ENCODE results near the gene KIAA1671.

KIAA1671 gene

DNA sequence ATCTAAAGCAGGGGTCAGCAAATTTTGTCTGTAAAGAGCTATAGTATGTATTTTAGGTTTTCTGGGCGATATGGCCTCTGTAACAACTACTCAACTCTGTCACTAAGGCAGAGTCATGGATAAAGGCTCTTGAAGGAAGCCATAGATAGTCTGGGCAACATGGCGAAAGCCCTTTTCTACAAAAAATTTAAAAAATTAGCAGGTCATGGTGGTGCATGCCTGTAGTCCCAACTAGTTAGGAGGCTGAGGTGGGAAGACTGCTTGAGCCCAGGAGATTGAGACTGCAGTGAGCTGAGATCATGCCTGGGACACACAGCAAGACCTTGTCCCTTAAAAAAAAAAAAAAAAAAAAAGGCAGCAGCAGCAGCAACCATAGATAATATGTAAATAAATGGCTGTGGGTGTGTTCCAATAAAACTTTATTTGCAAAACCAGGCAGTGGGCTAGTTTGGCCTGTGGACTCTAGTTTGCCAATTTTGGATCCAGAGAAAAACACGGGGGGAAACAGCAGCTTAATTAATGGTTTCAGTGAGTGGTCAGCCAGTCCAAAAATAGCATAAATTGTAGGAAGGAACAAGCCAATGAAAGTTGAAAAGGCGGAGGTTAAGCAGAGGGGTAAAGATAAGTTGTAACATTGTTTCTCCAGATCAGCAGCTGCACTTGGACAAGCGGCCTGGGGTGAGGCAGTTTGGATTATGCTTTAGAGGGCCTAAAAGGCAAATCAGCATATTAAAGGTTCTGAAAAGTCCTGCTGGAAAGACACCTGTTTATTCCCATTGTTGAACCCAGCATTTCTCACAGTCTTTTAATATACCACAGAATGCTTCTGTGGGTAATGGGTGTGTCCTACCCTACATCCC lies 62.6 kb downstream of the KIAA1671 start:
- DNase-seq (ENCODE audit: low read depth): no peak

DNA sequence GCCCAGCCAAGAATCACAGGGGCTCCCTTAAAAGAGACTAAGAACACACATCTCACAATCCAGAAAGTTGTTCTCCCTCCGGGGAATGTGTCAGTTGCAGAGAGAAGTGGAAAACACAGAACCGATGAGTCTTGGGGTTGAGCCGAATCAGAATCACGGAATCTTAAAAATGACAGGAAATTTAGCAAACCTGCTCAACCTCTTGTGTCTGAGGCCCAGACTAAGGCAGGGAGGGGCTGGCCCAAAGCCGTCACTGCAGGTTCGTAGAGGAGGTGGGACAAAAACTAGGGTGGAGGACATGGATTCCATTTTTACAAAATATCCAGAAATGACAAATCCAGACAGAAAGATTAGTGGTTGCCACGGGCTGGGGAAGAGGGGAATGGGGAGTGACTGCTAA lies 63.8 kb downstream of the KIAA1671 start:
- DNase-seq (ENCODE audit: low read depth): no peak

DNA sequence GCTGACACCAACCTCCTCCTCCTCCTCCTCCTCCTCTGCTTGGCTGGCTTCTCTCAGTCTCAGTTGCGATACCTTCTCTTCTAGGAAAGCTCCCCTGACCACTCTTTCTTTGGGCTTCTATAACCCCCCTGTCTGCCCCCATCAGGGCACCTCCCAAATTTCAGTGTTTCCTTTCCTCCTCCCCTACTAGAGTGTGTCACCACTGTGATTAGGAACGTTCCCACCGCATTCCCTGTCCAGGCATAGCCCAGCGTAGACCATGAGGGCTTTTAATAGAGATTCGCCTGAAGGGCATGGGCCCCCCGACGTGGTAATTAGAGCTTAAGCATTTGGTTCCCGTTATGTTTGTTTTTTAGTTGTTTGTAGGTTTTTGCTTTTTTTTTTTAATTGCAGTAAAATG lies 65.5 kb downstream of the KIAA1671 start:
- no peak for DNase-seq (ENCODE audit: low read depth)

DNA sequence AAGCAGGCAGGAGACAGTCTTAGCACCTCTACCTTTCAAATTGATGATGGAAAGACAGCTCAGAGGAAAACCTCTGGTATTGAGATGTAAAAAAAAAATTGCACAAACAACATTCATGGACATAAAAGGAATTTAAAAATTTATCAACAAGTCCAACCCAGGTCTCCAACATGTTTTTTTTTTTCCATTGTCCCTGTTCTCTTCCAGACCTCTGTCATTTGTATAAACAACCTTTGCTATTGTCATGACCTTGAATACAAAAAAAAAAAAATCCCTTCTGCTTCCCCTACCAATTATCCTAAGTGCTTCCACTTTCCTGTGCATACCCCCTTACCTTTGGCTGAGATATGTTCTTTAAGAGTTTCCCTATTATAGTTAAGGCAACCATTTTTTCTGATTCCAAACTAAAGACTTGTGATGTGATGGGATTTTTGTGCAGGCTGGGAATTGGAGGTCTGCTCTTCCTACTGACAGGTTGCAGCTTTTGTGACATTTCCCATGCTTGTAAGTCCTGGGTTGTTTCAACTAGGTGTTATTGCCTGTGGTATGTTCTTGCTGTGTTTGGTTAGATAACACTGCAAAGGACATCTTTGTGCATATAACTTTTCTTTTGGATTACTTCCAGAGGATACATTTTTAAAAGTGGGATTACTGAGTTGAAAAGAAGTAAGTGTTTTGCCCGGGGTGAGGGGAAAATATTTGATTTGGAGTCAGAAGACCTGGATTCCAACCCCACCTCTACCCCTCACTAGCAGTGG lies 67.1 kb downstream of the KIAA1671 start:
- DNase-seq (ENCODE audit: low read depth): no peak

DNA sequence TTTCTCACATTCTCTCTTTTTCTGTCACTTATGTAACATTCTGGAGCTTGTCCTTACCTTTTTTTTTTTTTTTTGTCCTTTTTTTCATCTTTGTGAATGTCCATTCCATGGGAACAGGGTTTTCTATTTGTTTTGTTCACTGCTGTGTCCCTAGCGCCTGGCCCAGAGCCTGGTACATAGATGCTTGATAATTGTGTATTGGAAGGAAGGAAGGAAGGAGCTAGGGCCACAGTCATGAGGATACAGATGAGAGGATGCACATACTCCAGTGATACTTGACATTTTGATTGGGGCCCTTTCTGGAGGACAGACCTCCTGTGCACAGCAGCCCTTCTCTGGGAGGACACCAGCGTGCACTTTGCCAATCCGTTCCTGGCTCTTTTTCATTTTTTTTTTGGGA lies 68.9 kb downstream of the KIAA1671 start:
- DNase-seq (ENCODE audit: low read depth): no peak

DNA sequence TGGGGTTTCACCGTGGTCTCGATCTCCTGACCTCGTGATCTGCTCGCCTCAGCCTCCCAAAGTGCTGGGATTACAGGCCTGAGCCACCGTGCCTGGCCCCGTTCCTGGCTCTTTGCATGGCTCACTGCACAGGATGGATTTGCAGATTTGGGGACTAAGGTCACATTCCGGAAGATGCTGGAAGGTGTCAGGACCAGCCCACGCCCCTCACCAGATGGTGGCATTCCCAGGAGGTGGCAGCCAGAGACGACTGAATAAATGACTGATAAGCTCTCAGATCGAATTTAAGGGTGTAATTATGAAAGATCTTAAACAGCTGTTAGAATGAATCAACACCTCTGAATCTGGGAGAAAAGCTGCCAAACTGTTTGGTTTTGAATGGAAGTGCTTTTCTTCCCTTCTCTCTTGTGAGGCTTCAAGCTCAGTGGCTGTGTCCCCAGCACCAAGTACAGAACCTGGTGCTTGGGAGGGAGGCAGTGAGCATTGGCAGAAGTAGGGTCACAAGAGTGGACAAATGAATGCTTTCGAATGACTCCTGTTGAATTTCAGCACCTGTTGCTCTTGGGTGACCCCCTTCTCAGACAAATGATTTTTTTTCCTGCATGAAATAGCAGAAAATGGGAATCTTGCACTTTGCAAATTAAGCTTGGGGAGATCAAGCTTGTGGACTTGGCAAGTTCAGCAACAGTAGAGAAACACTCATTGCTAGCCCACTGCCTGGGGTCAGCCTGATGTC lies 69.6 kb downstream of the KIAA1671 start:
- no peak for DNase-seq (ENCODE audit: low read depth)

DNA sequence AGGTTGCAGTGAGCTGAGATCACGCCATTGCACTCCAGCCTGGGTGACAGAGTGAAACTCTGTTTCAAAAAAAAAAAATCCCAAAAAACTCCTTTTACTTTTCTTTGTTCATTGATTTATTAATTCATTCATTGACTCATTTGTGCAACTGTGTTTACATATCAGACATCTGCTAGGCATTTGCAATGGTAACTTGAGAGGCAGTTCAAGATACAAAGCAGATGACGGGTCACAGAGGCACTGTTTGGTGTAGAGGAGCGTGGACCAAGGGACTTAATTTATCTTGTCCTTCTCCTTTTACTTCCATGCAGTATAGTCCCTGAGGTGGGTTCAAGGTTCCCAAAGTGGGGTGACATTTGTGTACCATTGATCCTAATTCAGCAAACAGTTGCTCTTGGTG lies 71.4 kb downstream of the KIAA1671 start:
- DNase-seq (ENCODE audit: low read depth): no peak

DNA sequence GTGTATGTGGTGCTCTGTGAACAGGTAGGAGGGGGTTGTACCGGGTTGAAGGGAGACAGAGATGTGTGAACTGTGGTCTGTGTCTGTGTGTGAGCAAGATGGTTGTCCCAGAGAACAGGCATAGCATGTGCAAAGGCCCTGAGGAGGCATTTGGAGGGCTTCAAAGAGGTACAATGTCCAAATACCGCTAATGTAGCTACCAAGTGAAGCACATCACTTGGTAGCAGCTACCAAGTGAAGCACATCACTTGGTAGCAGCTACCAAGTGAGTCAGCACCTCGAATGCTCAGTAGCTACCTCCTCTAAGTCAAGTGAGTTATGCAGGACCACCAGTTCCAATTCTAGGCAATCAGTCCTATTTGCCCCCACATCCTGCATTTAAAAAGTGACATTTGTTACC lies 72.4 kb downstream of the KIAA1671 start:
- DNase-seq (ENCODE audit: low read depth): no peak

DNA sequence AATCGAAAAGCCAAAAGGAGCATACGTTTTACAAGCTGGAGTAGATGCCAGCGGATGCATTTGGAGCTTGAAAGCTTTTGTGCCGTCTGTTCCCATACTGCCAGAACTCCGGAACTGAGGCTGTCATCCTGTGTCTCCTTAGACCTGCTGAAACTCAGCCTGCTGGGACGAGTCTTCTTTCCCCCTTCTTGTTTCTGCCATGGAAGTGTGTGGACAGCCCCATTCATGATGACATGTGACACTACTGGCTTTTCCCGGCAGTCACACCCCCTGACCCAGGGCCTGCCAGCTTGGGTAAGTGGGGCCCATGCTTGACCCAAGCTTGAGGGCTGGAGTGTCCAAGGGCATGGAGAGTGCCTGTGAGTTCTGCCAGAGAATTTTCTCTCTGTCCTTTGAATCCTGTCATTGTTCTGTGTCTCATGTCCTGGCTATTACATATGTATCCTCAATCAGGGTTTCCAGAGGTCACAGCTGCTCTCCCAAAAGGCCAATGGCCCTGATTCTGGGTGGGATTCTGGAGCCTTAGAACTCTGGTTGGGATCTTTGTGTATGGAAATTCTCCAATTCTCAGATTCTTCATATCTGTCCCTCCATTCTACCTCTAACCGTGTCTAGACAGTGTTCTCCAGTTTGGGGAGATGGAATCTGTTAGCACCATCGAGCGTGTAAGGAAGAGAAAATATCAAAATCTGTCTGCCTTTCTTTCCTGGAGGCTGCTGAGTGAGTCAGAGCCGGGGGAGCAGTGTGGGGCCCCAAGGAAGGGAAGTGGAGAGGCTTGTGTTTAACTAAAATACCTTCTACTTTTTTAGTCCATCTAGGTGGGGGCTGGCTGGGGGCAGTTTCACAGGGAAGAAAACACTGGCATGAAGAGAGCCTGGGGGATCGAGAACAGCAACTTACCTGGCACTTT lies 73.2 kb downstream of the KIAA1671 start:
- DNase-seq (ENCODE audit: low read depth): no peak

DNA sequence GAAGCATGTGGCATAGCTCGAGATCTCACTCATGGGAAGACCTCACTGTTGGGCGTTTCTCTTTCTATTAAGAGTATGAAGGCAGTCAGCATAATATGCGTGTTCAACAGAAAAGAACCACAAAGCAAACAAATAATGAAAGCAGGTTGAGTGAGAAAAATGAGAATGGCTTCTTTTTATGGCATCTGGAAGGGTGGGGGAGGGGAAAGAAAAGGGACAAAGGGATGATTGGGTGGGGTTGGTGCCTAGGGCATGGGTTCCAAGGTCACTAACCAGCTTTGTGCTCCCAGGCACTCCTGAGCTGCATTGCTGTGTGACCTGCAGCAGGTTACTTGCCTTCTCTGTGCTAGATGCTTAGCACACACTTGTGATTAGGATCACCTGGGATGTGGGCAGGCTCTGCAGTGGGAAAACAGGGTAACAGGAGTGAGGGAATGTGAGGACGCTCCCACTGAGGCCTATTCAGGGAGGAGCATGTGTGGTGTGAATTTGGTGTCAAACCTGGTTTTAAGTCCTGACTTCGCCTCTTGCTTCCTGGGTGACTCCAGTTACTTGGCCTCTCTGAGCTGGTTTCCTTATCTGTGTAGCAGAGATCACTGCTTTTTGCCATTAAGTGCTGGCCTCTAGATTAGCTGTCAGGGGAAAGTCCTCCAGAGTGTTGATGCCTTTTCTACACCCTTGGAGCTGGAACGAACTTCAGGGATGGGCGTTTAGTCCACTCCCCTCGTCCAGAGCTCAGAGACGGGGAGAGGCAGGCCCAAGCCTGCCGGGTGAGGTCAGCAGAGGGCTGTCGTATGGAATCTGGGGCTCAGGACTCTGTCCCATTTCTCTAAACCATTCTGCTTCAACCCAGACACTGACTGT lies 74.8 kb downstream of the KIAA1671 start:
- DNase-seq (ENCODE audit: low read depth): no peak

DNA sequence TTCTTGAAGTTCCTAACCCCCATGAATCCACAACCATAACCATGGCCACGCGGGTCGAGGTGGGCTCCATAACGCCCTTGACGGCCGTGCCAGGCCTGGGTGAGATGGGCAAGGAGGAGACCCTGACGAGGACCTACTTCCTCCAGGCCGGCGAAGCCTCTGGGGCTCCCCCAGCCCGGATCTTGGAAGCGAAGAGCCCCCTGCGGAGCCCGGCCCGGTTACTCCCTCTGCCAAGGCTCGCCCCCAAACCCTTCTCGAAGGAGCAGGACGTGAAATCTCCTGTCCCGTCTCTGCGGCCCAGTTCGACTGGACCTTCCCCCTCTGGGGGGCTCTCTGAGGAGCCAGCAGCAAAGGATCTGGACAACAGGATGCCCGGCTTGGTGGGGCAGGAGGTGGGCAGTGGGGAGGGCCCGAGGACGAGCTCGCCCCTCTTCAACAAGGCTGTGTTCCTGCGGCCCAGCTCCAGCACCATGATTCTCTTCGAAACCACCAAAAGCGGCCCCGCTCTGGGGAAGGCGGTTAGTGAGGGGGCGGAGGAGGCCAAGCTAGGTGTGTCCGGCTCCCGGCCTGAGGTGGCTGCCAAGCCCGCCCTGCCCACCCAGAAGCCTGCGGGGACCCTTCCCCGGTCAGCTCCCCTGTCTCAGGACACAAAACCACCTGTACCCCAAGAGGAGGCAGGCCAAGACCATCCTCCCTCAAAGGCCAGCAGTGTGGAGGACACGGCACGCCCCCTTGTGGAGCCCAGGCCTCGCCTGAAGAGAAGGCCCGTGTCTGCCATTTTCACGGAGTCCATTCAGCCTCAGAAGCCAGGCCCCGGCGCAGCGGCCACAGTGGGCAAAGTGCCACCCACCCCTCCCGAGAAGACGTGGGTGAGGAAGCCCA lies 75.7 kb downstream of the KIAA1671 start:
- no peak for DNase-seq (ENCODE audit: low read depth)

DNA sequence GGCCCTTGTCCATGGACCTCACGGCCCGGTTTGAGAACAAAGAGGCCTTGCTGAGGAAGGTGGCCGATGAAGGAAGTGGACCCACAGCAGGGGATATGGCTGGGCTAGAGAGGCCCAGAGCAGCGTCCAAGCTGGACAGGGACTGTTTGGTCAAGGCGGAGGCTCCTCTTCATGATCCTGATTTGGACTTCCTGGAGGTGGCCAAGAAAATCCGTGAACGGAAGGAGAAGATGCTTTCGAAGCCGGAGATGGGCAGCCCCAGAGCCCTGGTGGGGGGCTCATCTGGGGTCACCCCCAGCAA lies 76.3 kb downstream of the KIAA1671 start:
- no peak for DNase-seq (ENCODE audit: low read depth)

DNA sequence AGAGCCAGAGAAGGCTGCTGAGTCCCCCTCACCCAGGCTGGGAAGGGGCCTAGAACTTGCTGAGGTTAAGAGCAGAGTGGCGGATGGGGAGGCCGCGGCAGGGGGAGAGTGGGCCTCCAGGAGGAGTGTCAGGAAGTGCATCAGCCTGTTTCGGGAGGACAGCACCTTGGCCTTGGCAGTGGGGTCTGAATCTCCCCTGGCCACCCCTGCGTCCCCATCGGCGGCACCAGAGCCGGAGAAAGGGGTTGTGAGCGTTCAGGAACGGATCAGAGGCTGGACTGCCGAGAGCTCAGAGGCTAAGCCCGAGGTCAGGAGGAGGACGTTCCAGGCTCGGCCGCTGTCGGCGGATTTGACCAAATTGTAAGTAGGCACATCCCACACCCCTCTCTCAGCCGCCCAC lies 76.7 kb downstream of the KIAA1671 start:
- DNase-seq (ENCODE audit: low read depth): no peak

DNA sequence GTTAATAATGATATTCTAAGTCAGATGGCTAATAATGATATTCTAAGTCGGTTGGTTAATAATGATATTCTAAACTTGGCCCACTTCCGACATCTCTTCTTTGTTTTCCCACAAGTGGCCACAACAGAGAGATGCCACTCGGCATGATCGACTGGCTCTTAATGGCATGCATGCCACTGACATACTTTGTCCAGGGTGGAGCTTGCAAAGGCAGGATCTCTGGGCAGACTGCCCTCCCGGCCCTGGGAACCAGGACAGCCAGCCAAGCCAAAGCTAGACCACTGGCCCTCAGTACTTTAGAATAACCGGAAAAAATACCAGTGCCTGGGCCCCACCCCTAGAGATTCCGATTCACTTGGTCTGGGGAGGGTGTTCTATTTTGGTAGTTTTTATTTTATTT lies 78.1 kb downstream of the KIAA1671 start:
- no peak for DNase-seq (ENCODE audit: low read depth)

DNA sequence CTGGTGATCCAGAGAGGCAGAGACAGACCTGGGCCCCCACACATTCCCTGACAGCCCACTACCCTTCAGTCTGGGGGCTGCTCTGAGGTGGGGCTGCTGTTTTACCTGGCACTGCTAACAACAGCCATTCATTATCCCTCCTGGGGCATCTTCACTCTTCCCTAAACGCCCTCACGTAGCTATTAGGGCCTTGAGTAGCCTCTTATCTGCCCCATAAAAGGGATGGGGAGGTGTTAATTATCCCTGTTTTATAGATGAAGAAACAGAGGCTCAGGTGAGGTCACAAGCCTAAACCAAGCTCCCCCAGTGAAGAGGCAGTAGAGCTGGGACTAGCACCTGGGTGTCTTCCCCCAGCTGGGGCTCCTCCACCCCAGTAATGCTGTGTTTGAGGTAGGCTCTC lies 79.5 kb downstream of the KIAA1671 start:
- no peak for DNase-seq (ENCODE audit: low read depth)

DNA sequence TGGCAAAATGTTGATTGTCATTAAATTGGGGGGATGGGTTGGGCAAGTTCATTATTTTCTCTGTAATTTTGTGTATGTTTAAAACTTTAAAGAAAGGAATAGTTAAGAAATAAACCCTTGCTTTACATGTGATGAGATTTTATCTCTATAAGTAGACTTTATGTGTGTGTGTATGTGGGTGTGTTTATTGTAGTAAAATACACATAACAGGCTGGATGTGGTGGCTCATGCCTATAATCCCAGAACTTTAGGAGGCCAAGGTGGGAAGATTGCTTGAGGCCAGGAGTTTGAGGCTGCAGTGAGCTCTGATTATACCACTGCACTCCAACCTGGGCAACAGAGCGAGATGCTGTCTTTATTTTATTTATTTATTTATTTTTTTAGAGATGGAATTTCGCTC lies 83.2 kb downstream of the KIAA1671 start:
- DNase-seq (ENCODE audit: low read depth): no peak

DNA sequence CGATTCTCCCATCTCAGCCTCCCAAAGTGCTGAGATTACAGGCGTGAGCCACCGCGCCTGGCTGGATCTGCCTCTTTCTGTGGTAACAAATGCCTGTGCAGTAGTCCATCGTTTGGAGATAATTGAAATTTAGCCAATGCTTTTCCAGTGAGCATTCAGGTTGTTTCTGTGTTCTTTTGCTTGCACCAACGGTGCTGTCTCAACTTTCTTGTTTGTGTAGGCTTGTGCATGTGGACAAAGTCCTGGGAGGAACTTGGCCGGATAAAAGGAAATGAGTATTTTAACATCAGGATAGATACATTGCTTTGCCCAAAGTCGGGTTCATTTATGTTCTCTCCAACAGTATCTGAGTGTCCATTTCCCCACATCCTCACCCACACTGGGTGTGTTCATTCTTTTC lies 85.7 kb downstream of the KIAA1671 start:
- DNase-seq (ENCODE audit: low read depth): no peak

DNA sequence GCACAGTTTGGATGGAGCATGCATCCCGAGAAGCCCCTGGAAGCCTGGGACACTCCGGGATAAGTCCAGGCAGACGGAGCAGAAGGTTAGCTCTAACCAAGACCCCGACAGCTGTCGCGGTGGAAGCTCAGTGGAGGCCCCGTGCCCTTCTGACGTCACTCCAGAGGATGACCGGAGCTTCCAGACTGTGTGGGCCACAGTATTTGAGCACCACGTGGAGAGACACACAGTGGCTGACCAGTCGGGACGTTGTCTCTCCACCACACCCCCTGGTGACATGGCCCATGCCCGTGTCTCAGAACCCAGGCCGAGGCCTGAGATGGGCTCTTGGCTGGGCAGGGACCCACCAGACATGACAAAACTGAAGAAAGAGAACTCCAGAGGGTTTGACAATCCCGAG lies 86.3 kb downstream of the KIAA1671 start:
- no peak for DNase-seq (ENCODE audit: low read depth)

DNA sequence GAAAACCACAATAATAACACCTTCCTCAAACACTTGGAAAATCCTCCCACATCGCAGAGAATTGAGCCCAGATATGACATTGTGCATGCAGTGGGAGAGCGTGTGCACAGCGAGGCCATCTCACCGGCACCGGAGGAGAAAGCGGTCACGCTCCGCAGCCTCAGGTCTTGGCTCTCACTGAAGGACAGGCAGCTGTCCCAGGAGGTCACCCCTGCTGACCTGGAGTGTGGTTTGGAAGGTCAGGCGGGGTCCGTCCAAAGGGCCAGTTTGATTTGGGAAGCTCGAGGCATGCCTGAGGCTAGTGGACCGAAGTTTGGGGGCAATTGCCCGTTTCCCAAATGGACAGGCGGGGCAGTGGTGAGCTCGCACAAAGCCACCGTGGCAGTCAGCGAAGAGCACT lies 86.7 kb downstream of the KIAA1671 start:
- DNase-seq (ENCODE audit: low read depth): no peak

DNA sequence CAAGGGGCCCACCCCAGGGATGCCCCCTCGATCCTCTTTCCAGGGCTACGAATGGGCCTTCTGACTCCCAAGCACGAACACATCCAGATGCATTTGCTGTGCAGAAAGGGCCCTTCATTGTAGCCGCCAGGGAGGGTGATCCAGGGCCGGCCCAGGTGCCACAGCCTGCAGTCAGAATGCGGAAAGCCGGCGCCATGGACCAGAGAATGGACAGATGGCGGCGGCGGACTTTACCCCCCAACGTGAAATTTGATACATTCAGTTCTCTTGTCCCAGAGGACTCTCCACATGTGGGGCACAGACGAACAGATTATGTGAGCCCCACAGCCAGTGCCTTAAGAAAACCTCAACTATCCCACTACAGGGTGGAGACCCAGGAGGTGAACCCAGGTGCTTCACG lies 87.2 kb downstream of the KIAA1671 start:
- DNase-seq (ENCODE audit: low read depth): no peak
